ENCODE measurements around the gene PLPP1.

The PLPP1 gene

GRCh38 chr5:55568654-55569512 lies 34.1 kb upstream of the PLPP1 start:
- DNase-seq (ENCODE audit: extremely low read depth, low read depth): no peak

GRCh38 chr5:55564721-55565120 lies 30.0 kb upstream of the PLPP1 start:
- DNase-seq (ENCODE audit: extremely low read depth, low read depth): no peak
- H3K4me3 ChIP-seq (replicated peaks; ENCODE audit: low read depth, low read length): no peak overlapping the region
- no peak for TF ChIP-seq CTCF (IDR thresholded peaks at IDR 0.05; ENCODE audit: low read depth, low read length, missing control alignments)

More at GRCh38 chr5:55568654-55569512, 34.1 kb upstream of the PLPP1 start:
- no peak for TF ChIP-seq CTCF (IDR thresholded peaks at IDR 0.05; ENCODE audit: low read depth, low read length, missing control alignments)
- no peak overlapping the region for H3K4me3 ChIP-seq (replicated peaks; ENCODE audit: low read depth, low read length)

DNA sequence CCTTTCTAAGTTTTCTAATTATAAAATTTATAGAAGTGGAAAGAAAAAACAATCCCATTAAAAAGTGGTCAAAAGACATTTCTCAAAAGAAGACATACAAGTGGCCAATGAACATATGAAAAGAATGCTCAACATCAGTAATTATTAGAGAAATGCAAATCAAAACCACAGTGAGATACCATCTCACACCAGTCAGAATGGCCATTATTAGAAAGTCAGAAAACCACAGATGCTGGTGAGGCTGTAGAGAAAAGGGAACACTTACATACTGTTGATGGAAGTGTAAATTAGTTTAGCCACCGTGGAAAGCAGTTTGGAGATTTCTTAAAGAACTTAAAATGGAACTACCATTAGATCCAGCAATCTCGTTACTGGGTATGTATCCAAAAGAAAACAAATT lies 23.7 kb upstream of the PLPP1 start:
- no peak for DNase-seq (ENCODE audit: extremely low read depth, low read depth)
- H3K4me3 ChIP-seq (replicated peaks; ENCODE audit: low read depth, low read length): no peak overlapping the region
- TF ChIP-seq CTCF (IDR thresholded peaks at IDR 0.05; ENCODE audit: low read depth, low read length, missing control alignments): no peak

GRCh38 chr5:55557123-55557522 lies 22.4 kb upstream of the PLPP1 start:
- no peak overlapping the region for H3K4me3 ChIP-seq (replicated peaks; ENCODE audit: low read depth, low read length)
- DNase-seq (ENCODE audit: extremely low read depth, low read depth): no peak
- TF ChIP-seq CTCF (IDR thresholded peaks at IDR 0.05; ENCODE audit: low read depth, low read length, missing control alignments): no peak

- H3K4me3 ChIP-seq (replicated peaks; ENCODE audit: low read depth, low read length): no peak overlapping the region
- DNase-seq (ENCODE audit: extremely low read depth, low read depth): no peak
- no peak for TF ChIP-seq CTCF (IDR thresholded peaks at IDR 0.05; ENCODE audit: low read depth, low read length, missing control alignments)
Measured at GRCh38 chr5:55554585-55555202, 19.9 kb upstream of the PLPP1 start.

- TF ChIP-seq CTCF (IDR thresholded peaks at IDR 0.05; ENCODE audit: low read depth, low read length, missing control alignments): no peak
- H3K4me3 ChIP-seq (replicated peaks; ENCODE audit: low read depth, low read length): no peak overlapping the region
- DNase-seq (ENCODE audit: extremely low read depth, low read depth): no peak
Measured at GRCh38 chr5:55551904-55552303, 17.1 kb upstream of the PLPP1 start.
